GM12878 (cell line): Measurements from ENCODE around the gene HBZ. TPM values are rescaled to one million over a fixed set of nuclear protein-coding genes. Genes with fewer than 3 reads are reported as not detected.
"Not testable (repeated sequence)": the region's sequence is repeated elsewhere in the genome, so short reads cannot be mapped to it uniquely, and the experiment has no call there.

Experiments
- ATAC-seq: fragments of 200-7000 bp; cut with Tn5 transposase; 3 replicates; pipeline ENCODE4 v1.9.1; 2020; ENCODE audit warnings: mild to moderate bottlenecking, moderate library complexity
- BruUV-seq: library from RNA; stranded (reverse); fragments of 400-500 nt; replicated peaks from 2 replicates; lab custom pipeline; 2021; lab: Mats Ljungman, UMichigan
- CTCF ChIA-PET: fragments of 300-600 bp; sonication (Branson Sonifier 250); formaldehyde crosslinking; extraction: SDS; loops from one replicate; lab custom pipeline; 2021; ENCODE audit warnings: inconsistent platforms; lab: Yijun Ruan, JAX
- POLR2A ChIA-PET: fragments of 350-600 bp; formaldehyde crosslinking; extraction: SDS; loops from one replicate; lab custom pipeline; 2021; ENCODE audit warnings: inconsistent platforms; lab: Charles Lee
- RAD21 ChIA-PET: fragments of 300-600 bp; sonication (Branson Sonifier 250); formaldehyde crosslinking; loops from one replicate; lab custom pipeline; 2023; ENCODE audit warnings: antibody characterized with exemption; ENCODE audit not compliant: unreplicated experiment; lab: Charles Lee
- SMC1A ChIA-PET: fragments of 300-600 bp; sonication (Branson Sonifier 250); formaldehyde crosslinking; loops from one replicate; lab custom pipeline; 2023; ENCODE audit not compliant: unreplicated experiment, uncharacterized antibody; lab: Charles Lee
- DNase-seq: peaks from one replicate; pipeline ENCODE4 v3.0.0-alpha.2; 2011; ENCODE audit warnings: low read depth, low spot score
- FAIRE-seq: peaks from 3 replicates; lab custom pipeline; 2011; peaks lifted over from hg19 to GRCh38; lab: Jason Lieb, UNC
- H2AFZ ChIP-seq: 2 replicates; pipeline ENCODE4 v1.6.0; 2011; ENCODE audit warnings: low read depth, low read length, control low read depth; ENCODE audit not compliant: control insufficient read depth
- H3K27ac ChIP-seq: 2 replicates; pipeline ENCODE4 v1.5.1; 2011; ENCODE audit warnings: control low read depth; ENCODE audit not compliant: control insufficient read depth, insufficient read depth
- H3K27me3 ChIP-seq, 2 experiments: replicated peaks in 1 of 2; 2 replicates each; pipeline versions ENCODE4 v1.6.0 to v1.6.1; 2011; ENCODE audit warnings: low read length in 1 of 2; ENCODE audit not compliant: control insufficient read depth in 2 of 2, insufficient read depth in 2 of 2
- H3K36me3 ChIP-seq, 2 experiments: 2 replicates each; pipeline ENCODE4 v1.5.1; 2011; ENCODE audit warnings: low read length in 1 of 2; ENCODE audit not compliant: control insufficient read depth in 2 of 2, insufficient read depth in 2 of 2
- H3K4me1 ChIP-seq: 2 replicates; pipeline ENCODE4 v1.6.1; 2011; ENCODE audit warnings: mild to moderate bottlenecking, low read length, moderate library complexity, mixed read lengths; ENCODE audit not compliant: control insufficient read depth, insufficient read depth
- H3K4me2 ChIP-seq: 2 replicates; pipeline ENCODE4 v1.6.0; 2011; ENCODE audit warnings: control low read depth; ENCODE audit not compliant: control insufficient read depth, insufficient read depth
- H3K4me3 ChIP-seq: fragments of 200-600 bp; sonication (generic); 2 replicates; pipeline ENCODE4 v1.5.1; 2016
- H3K79me2 ChIP-seq: 2 replicates; pipeline ENCODE4 v1.6.0; 2011; ENCODE audit warnings: low read length; ENCODE audit not compliant: control insufficient read depth, insufficient read depth
- H3K9ac ChIP-seq: 2 replicates; pipeline ENCODE4 v1.8.0; 2011; ENCODE audit warnings: low read length, control low read depth, mixed read lengths; ENCODE audit not compliant: control insufficient read depth, insufficient read depth
- H3K9me3 ChIP-seq: replicated peaks from 3 replicates; pipeline ENCODE4 v1.5.1; 2011; ENCODE audit warnings: mild to moderate bottlenecking, low read length; ENCODE audit not compliant: control insufficient read depth, insufficient read depth
- H4K20me1 ChIP-seq: 2 replicates; pipeline ENCODE4 v1.6.0; 2011; ENCODE audit not compliant: control insufficient read depth, insufficient read depth
- BCL3 ChIP-seq: IDR thresholded peaks from 2 replicates; pipeline ENCODE4 v1.6.1; 2011; ENCODE audit warnings: borderline replicate concordance, low read depth, mild to moderate bottlenecking, moderate library complexity, low read length; ENCODE audit not compliant: insufficient read depth, poor library complexity, severe bottlenecking
- NBN ChIP-seq: fragments of 450-650 bp; IDR thresholded peaks from 2 replicates; pipeline ENCODE4 v1.6.1; 2016
- ZNF592 ChIP-seq: fragments of 450-650 bp; IDR thresholded peaks from 2 replicates; pipeline ENCODE4 v1.6.1; 2017; ENCODE audit warnings: mild to moderate bottlenecking, moderate library complexity
- WGBS: methylation state at CpG from one replicate; pipeline ENCODE4 v1.1.6; 2016; ENCODE audit warnings: low lambda C conversion rate; ENCODE audit not compliant: insufficient replicate concordance, insufficient coverage; ENCODE audit errors: missing lambda C conversion rate; 5-methylcytosine and 5-hydroxymethylcytosine counted together
- in situ Hi-C: fragments of 300-500 bp; cut with MboI; formaldehyde crosslinking; loops from 9 replicates; pipeline ENCODE4 v1.14.3; 2018; ENCODE audit warnings: mixed read lengths
- intact Hi-C: fragments of 100-400 bp; cut with micrococcal nuclease; formaldehyde crosslinking; loops from one replicate; pipeline ENCODE4 v1.14.2; 2022; ENCODE audit not compliant: unreplicated experiment
- polyA plus RNA-seq, 11 experiments: library from polyadenylated mRNA; depleted of rRNA in 4 of 11; unstranded in 6 of 11; stranded (reverse) in 5 of 11; fragments of >200 nt; fragmentation: Nextera tagmentation in 4 of 11; fragmentation: Illumina TruSeq in 1 of 11; extraction: Ambion mirVana in 4 of 11; extraction: Trizol in 1 of 11; gene quantifications; 1 replicate in 1 of 11; 2 replicates in 10 of 11; pipeline versions ENCODE4 v1.2.1 to v1.2.3, GENCODE V29; 2011 to 2016; ENCODE audit warnings: inconsistent platforms in 2 of 11, missing spikeins in 2 of 11, low read depth in 1 of 11
- total RNA-seq, 4 experiments: library from RNA; depleted of rRNA in 3 of 4; stranded (reverse); fragments of >200 nt in 3 of 4; fragmentation: Illumina TruSeq in 1 of 4; extraction: Trizol in 1 of 4; gene quantifications; 2 replicates each; pipeline versions ENCODE4 v1.2.1 to v1.2.3, GENCODE V29; 2013 to 2021

HBZ gene
- total and polyA plus RNA-seq, 10 of the 15 experiments (the other 5 are each of a cell fraction or from before 2014, with no cell fraction given) = 0.49 TPM; not detected in 9

- TF ChIP-seq ZNF592 (no peak), NBN (no peak), BCL3 (no peak)
- TF ChIP-seq, all 136 proteins: peak for 0
These were observed 3.3 kb upstream of the HBZ start (continued) for GRCh38 chr16:149024-149660.

- in situ Hi-C loops, FAIRE-seq, POLR2A ChIA-PET, CTCF ChIA-PET, H3K9ac ChIP-seq, H3K4me1 ChIP-seq, H3K27me3 ChIP-seq, SMC1A ChIA-PET, H2AFZ ChIP-seq, RAD21 ChIA-PET, H4K20me1 ChIP-seq, H3K4me3 ChIP-seq, ATAC-seq, H3K79me2 ChIP-seq, intact Hi-C loops, DNase-seq, H3K9me3 ChIP-seq, H3K36me3 ChIP-seq, H3K4me2 ChIP-seq, H3K27ac ChIP-seq, BruUV-seq: not testable (repeated sequence)
- 60% methylated on average over 1 of the region's 6 CpGs for WGBS
These were observed 681 bp downstream of the HBZ start for GRCh38 chr16:153129-153521.

GRCh38 chr16:153550-154216, 1.2 kb downstream of the HBZ start:
- intact Hi-C loops = not testable (repeated sequence)

More at GRCh38 chr16:153550-154216, 1.2 kb downstream of the HBZ start:
- H3K4me1 ChIP-seq, BruUV-seq, H4K20me1 ChIP-seq, in situ Hi-C loops, POLR2A ChIA-PET, H3K36me3 ChIP-seq, H3K9ac ChIP-seq, FAIRE-seq, DNase-seq, H3K79me2 ChIP-seq, H3K27me3 ChIP-seq, H2AFZ ChIP-seq, H3K4me2 ChIP-seq, SMC1A ChIA-PET, CTCF ChIA-PET, RAD21 ChIA-PET, H3K9me3 ChIP-seq, H3K4me3 ChIP-seq, H3K27ac ChIP-seq: not testable (repeated sequence)
- WGBS = no CpG with 5 or more reads among the region's 74 CpGs
- peak; percentile 16; the same call in 2 of the 3 replicates for ATAC-seq
